DND-41 (cell line): ENCODE data around the gene ZC3H12A.

Experiments
- CTCF ChIP-seq: IDR thresholded peaks from 2 replicates; pipeline ENCODE4 v1.5.1; 2012; ENCODE audit warnings: borderline replicate concordance, low read length, moderate library complexity, mild to moderate bottlenecking; ENCODE audit not compliant: poor library complexity, severe bottlenecking; ENCODE audit errors: extremely low read depth
- EZH2 ChIP-seq: IDR thresholded peaks from 3 replicates; pipeline ENCODE4 v1.6.1; 2012; ENCODE audit warnings: borderline replicate concordance, low read depth, mild to moderate bottlenecking, moderate library complexity, low read length, inconsistent platforms; ENCODE audit not compliant: severe bottlenecking

GRCh38 chr1:37433171-37433570, 41.2 kb upstream of the ZC3H12A start:
- no peak for TF ChIP-seq EZH2
- TF ChIP-seq CTCF, result no peak
